Left ventricle myocardium inferior (tissue), 1 donor: ENCODE measurements around the gene NME2. TPM values are rescaled to one million over a fixed set of nuclear protein-coding genes. Genes with fewer than 3 reads are reported as not detected.
"Not testable (repeated sequence)": the region's sequence is repeated elsewhere in the genome, so short reads cannot be mapped to it uniquely, and the experiment has no call there.

Experiments
- DNase-seq: peaks from one replicate; pipeline ENCODE4 v3.0.0-alpha.2; 2020
- H3K27ac ChIP-seq: fragments of 200-600 bp; replicated peaks from 2 replicates; pipeline ENCODE4 v1.8.0; 2021
- H3K27me3 ChIP-seq: fragments of 200-600 bp; 2 replicates; pipeline ENCODE4 v1.8.0; 2021; ENCODE audit warnings: low read depth
- H3K36me3 ChIP-seq: fragments of 200-600 bp; 2 replicates; pipeline ENCODE4 v1.8.0; 2021
- H3K4me1 ChIP-seq: fragments of 200-600 bp; 2 replicates; pipeline ENCODE4 v1.8.0; 2021
- H3K4me3 ChIP-seq: fragments of 200-600 bp; 2 replicates; pipeline ENCODE4 v1.8.0; 2021; ENCODE audit warnings: mild to moderate bottlenecking, moderate library complexity
- H3K9me3 ChIP-seq: fragments of 200-600 bp; replicated peaks from 2 replicates; pipeline ENCODE4 v1.8.0; 2021
- CTCF ChIP-seq: fragments of 200-600 bp; IDR thresholded peaks from 2 replicates; pipeline ENCODE4 v1.8.0; 2021; ENCODE audit warnings: antibody characterized with exemption, mild to moderate bottlenecking, borderline replicate concordance
- intact Hi-C: fragments of 100-400 bp; cut with micrococcal nuclease; formaldehyde crosslinking; loops from one replicate; pipeline ENCODE4 v1.11.0; 2022
- total RNA-seq: library from RNA; stranded (reverse); fragmentation: NEBNext Ultra II Directional; extraction: Animal tissue kit (Norgen Biotek cat#: 25700); gene quantifications from one replicate; pipeline ENCODE4 v1.2.1, GENCODE V29; 2021
- donor health status: DM: no; HTN: yes; CAD: no; lungs with severe emphysema.

NME2 gene
- total RNA-seq, 1 donor from 2014 or later = 220 TPM

GRCh38 chr17:51120739-51121619, 45.2 kb upstream of the NME2 start, which contains the start of gene SPAG9:
TSS of gene SPAG9 (minus strand) at chr17:51120868. CDS start at chr17:51120656, 212 bp downstream.
- Histone ChIP-seq H3K4me3 (peak within 1 kb of the TSS; percentile 96), H3K27ac (peak within 1 kb of the TSS; percentile 100), H3K27me3 (no peaks in the 10 kb centered on the region), H3K4me1 (peaks cover 62% of the 10 kb centered on the region), H3K36me3 (no peaks in the 10 kb centered on the region), H3K9me3 (no peaks in the 10 kb centered on the region)
- no peak for TF ChIP-seq CTCF
- DNase-seq = peak; percentile 97
- intact Hi-C loops = no loop called here

- intact Hi-C loops = no loop called here
- peak; percentile 85 for DNase-seq
- Histone ChIP-seq H3K9me3 (no peaks in the 10 kb centered on the region), H3K4me3 (peak overlapping the region; percentile 96), H3K27ac (peak overlapping the region; percentile 100), H3K4me1 (peaks cover 58% of the 10 kb centered on the region), H3K27me3 (no peaks in the 10 kb centered on the region), H3K36me3 (no peaks in the 10 kb centered on the region)
- no peak for TF ChIP-seq CTCF
Measured at GRCh38 chr17:51121620-51122472, 44.4 kb upstream of the NME2 start.

- DNase-seq, H3K9me3 ChIP-seq, H3K36me3 ChIP-seq, intact Hi-C loops, H3K4me3 ChIP-seq, H3K27me3 ChIP-seq: not testable (repeated sequence)
- Histone ChIP-seq H3K4me1 (peaks cover 51% of the 10 kb centered on the region), H3K27ac (peak overlapping the region; percentile 100)
Measured at GRCh38 chr17:51122473-51123115, 43.6 kb upstream of the NME2 start.

- H3K27ac ChIP-seq = no peak overlapping the region
- peaks cover 28% of the 10 kb centered on the region for H3K4me1 ChIP-seq
- no peak for DNase-seq
- H3K27me3 ChIP-seq = no peaks in the 10 kb centered on the region
- no peaks in the 10 kb centered on the region for H3K36me3 ChIP-seq
- H3K4me3 ChIP-seq = no peak overlapping the region
- TF ChIP-seq CTCF = no peak
- intact Hi-C loops = no loop called here
- no peaks in the 10 kb centered on the region for H3K9me3 ChIP-seq
Measured at GRCh38 chr17:51124640-51125503, 41.3 kb upstream of the NME2 start.

GRCh38 chr17:51128076-51128475, 38.1 kb upstream of the NME2 start:
- Histone ChIP-seq H3K9me3 (no peaks in the 10 kb centered on the region), H3K4me1 (peaks cover 23% of the 10 kb centered on the region), H3K27me3 (no peaks in the 10 kb centered on the region), H3K4me3 (no peak overlapping the region), H3K36me3 (no peaks in the 10 kb centered on the region), H3K27ac (peak overlapping the region; percentile 5)
- intact Hi-C loops = no loop called here
- no peak for DNase-seq
- no peak for TF ChIP-seq CTCF
